ENCODE data around the gene RTRAF. TPM values are rescaled to one million over a fixed set of nuclear protein-coding genes. Genes with fewer than 3 reads are reported as not detected.

The RTRAF gene
- polyA plus RNA-seq, 1 donor (not counting 4 experiments of a cell fraction or from before 2014, with no cell fraction given): 255 TPM

- Histone ChIP-seq H3K4me3 (ENCODE audit: control insufficient read depth in 2 of 3, extremely low read depth in 1 of 3, insufficient read depth in 2 of 3, low read depth in 1 of 3, low read length in 3 of 3) (no peak overlapping the region), H3K4me1 (ENCODE audit: control insufficient read depth, extremely low read depth, insufficient read depth, low read length) (peaks cover 6% of the 10 kb centered on the region), H3K27me3 (ENCODE audit: control insufficient read depth, extremely low read depth, insufficient read depth, low read length) (no peaks in the 10 kb centered on the region), H3K79me2 (ENCODE audit: control insufficient read depth, insufficient read depth, low read length) (no peaks in the 10 kb centered on the region), H2AFZ (ENCODE audit: control insufficient read depth, low read length) (no peak overlapping the region), H3K4me2 (ENCODE audit: control insufficient read depth, extremely low read depth, insufficient read depth, low read depth, low read length) (no peak overlapping the region), H3K9me3 (ENCODE audit: control insufficient read depth, low read depth, low read length) (no peaks in the 10 kb centered on the region), H3K9ac (ENCODE audit: control insufficient read depth, extremely low read depth, insufficient read depth, low read length) (no peak overlapping the region), H4K20me1 (ENCODE audit: control insufficient read depth, extremely low read depth, insufficient read depth, low read length) (no peaks in the 10 kb centered on the region), H3K9me1 (ENCODE audit: control insufficient read depth, extremely low read depth, insufficient read depth, low read length) (no peaks in the 10 kb centered on the region), H3K27ac (ENCODE audit: control insufficient read depth, insufficient read depth, low read length) (no peak overlapping the region), H3K36me3 (ENCODE audit: control insufficient read depth in 2 of 2, extremely low read depth in 1 of 2, insufficient read depth in 2 of 2, low read length in 2 of 2) (peaks cover 0 to 2% of the 10 kb centered on the region in 2 experiments)
- TF ChIP-seq EZH2 (IDR thresholded peaks at IDR 0.05; ENCODE audit: low read length): no peak
- TF ChIP-seq CTCF (optimal IDR thresholded peaks at IDR 0.05 in 1 of 3, IDR thresholded peaks at IDR 0.05 in 1 of 3, conservative IDR thresholded peaks at IDR 0.05 in 1 of 3; ENCODE audit: extremely low read depth in 1 of 3, insufficient read depth in 2 of 3, low read length in 3 of 3): no peak
- dilution Hi-C loops (cut with MboI; ENCODE audit: extremely low pct_ligation_motif_present, low sequenced_read_pairs): no loop called here
- FAIRE-seq: no peak
- no peak for DNase-seq (ENCODE audit: low read depth, low spot score)
Observed at GRCh38 chr14:52049271-52049670, 59.9 kb downstream of the RTRAF start.

GRCh38 chr14:52049721-52050588 is 60.6 kb downstream of the RTRAF start:
- Histone ChIP-seq H3K36me3 (ENCODE audit: control insufficient read depth in 2 of 2, extremely low read depth in 1 of 2, insufficient read depth in 2 of 2, low read length in 2 of 2) (peaks cover 0 to 2% of the 10 kb centered on the region in 2 experiments), H3K9ac (ENCODE audit: control insufficient read depth, extremely low read depth, insufficient read depth, low read length) (no peak overlapping the region), H3K27me3 (ENCODE audit: control insufficient read depth, extremely low read depth, insufficient read depth, low read length) (no peaks in the 10 kb centered on the region), H3K79me2 (ENCODE audit: control insufficient read depth, insufficient read depth, low read length) (no peaks in the 10 kb centered on the region), H3K9me3 (ENCODE audit: control insufficient read depth, low read depth, low read length) (no peaks in the 10 kb centered on the region), H3K4me2 (ENCODE audit: control insufficient read depth, extremely low read depth, insufficient read depth, low read depth, low read length) (no peak overlapping the region), H3K9me1 (ENCODE audit: control insufficient read depth, extremely low read depth, insufficient read depth, low read length) (no peaks in the 10 kb centered on the region), H3K27ac (ENCODE audit: control insufficient read depth, insufficient read depth, low read length) (no peak overlapping the region), H4K20me1 (ENCODE audit: control insufficient read depth, extremely low read depth, insufficient read depth, low read length) (no peaks in the 10 kb centered on the region), H2AFZ (ENCODE audit: control insufficient read depth, low read length) (no peak overlapping the region), H3K4me1 (ENCODE audit: control insufficient read depth, extremely low read depth, insufficient read depth, low read length) (peaks cover 3% of the 10 kb centered on the region), H3K4me3 (ENCODE audit: control insufficient read depth in 2 of 3, extremely low read depth in 1 of 3, insufficient read depth in 2 of 3, low read depth in 1 of 3, low read length in 3 of 3) (no peak overlapping the region)
- dilution Hi-C loops (cut with MboI; ENCODE audit: extremely low pct_ligation_motif_present, low sequenced_read_pairs): no loop called here
- FAIRE-seq (no peak), DNase-seq (ENCODE audit: low read depth, low spot score) (no peak)
- TF ChIP-seq CTCF (optimal IDR thresholded peaks at IDR 0.05 in 1 of 3, IDR thresholded peaks at IDR 0.05 in 1 of 3, conservative IDR thresholded peaks at IDR 0.05 in 1 of 3; ENCODE audit: extremely low read depth in 1 of 3, insufficient read depth in 2 of 3, low read length in 3 of 3) (no peak), EZH2 (IDR thresholded peaks at IDR 0.05; ENCODE audit: low read length) (no peak)
